WTC11 (cell line): ENCODE data around the gene PDIK1L. TPM values are rescaled to one million over a fixed set of nuclear protein-coding genes. Genes with fewer than 3 reads are reported as not detected.

ENCODE experiments used
- ATAC-seq: fragments of 200-7000 bp; cut with Tn5 transposase; 2 replicates; pipeline ENCODE4 v1.10.0; 2021; ENCODE audit warnings: mild to moderate bottlenecking, moderate library complexity
- CTCF ChIA-PET: fragments of 300-600 bp; sonication (Branson Sonifier 250); formaldehyde crosslinking; loops from one replicate; lab custom pipeline; 2021; ENCODE audit warnings: antibody characterized with exemption; lab: Charles Lee
- POLR2A ChIA-PET: fragments of 350-600 bp; sonication (Branson Sonifier 250); formaldehyde crosslinking; loops from one replicate; lab custom pipeline; 2021; ENCODE audit warnings: antibody characterized with exemption; lab: Charles Lee
- DNase-seq: peaks from one replicate; pipeline ENCODE4 v3.0.0; 2021; ENCODE audit warnings: low spot score
- H3K27ac Mint-ChIP-seq: 2 replicates; pipeline ENCODE4 v1.8.0; 2021; ENCODE audit warnings: mixed read lengths
- H3K27me3 Mint-ChIP-seq: 2 replicates; pipeline ENCODE4 v1.8.0; 2021; ENCODE audit warnings: low read depth, mild to moderate bottlenecking, moderate library complexity, mixed read lengths
- H3K36me3 Mint-ChIP-seq: 2 replicates; pipeline ENCODE4 v1.8.0; 2021; ENCODE audit warnings: mixed read lengths
- H3K4me1 Mint-ChIP-seq: 2 replicates; pipeline ENCODE4 v1.8.0; 2022; ENCODE audit warnings: mixed read lengths
- H3K4me3 Mint-ChIP-seq: 2 replicates; pipeline ENCODE4 v1.8.0; 2021; ENCODE audit warnings: mild to moderate bottlenecking, moderate library complexity, mixed read lengths
- H3K9me3 Mint-ChIP-seq: 2 replicates; pipeline ENCODE4 v1.8.0; 2021; ENCODE audit warnings: mixed read lengths
- CBFB ChIP-seq: sonication (generic); formaldehyde crosslinking; IDR thresholded peaks from 2 replicates; pipeline ENCODE4 v1.8.1; 2022; ENCODE audit warnings: mild to moderate bottlenecking, low read depth, missing genetic modification reagents
- CREM ChIP-seq: sonication (generic); formaldehyde crosslinking; IDR thresholded peaks from 2 replicates; pipeline ENCODE4 v1.8.1; 2022; ENCODE audit warnings: mild to moderate bottlenecking, missing genetic modification reagents, moderate library complexity
- E2F4 ChIP-seq: sonication (generic); formaldehyde crosslinking; IDR thresholded peaks from 2 replicates; pipeline ENCODE4 v1.8.1; 2022; ENCODE audit warnings: low read depth, mild to moderate bottlenecking, moderate library complexity, missing genetic modification reagents, borderline replicate concordance
- E2F5 ChIP-seq: sonication (generic); formaldehyde crosslinking; IDR thresholded peaks from 2 replicates; pipeline ENCODE4 v1.8.1; 2022; ENCODE audit warnings: mild to moderate bottlenecking, moderate library complexity, missing genetic modification reagents
- ETV6 ChIP-seq: sonication (generic); formaldehyde crosslinking; IDR thresholded peaks from 2 replicates; pipeline ENCODE4 v1.8.1; 2022; ENCODE audit warnings: mild to moderate bottlenecking, missing genetic modification reagents
- FOXK1 ChIP-seq: sonication (generic); formaldehyde crosslinking; IDR thresholded peaks from 2 replicates; pipeline ENCODE4 v1.8.0; 2022; ENCODE audit warnings: mild to moderate bottlenecking, moderate library complexity, missing genetic modification reagents
- GABPB1 ChIP-seq: sonication (generic); formaldehyde crosslinking; IDR thresholded peaks from 2 replicates; pipeline ENCODE4 v1.8.1; 2023; ENCODE audit warnings: mild to moderate bottlenecking, missing genetic modification reagents
- GRHL2 ChIP-seq: fragments of 250-450 bp; sonication (Bioruptor Pico); IDR thresholded peaks from 2 replicates; pipeline ENCODE4 v1.8.0; 2022; ENCODE audit warnings: mild to moderate bottlenecking, moderate library complexity; ENCODE audit not compliant: insufficient replicate concordance, severe bottlenecking
- JAZF1 ChIP-seq: fragments of 250-450 bp; sonication (Bioruptor Pico); IDR thresholded peaks from 2 replicates; pipeline ENCODE4 v1.9.0; 2021; ENCODE audit warnings: moderate library complexity, mild to moderate bottlenecking, inconsistent platforms
- MAX ChIP-seq: sonication (generic); formaldehyde crosslinking; IDR thresholded peaks from 2 replicates; pipeline ENCODE4 v1.8.0; 2022; ENCODE audit warnings: mild to moderate bottlenecking, missing genetic modification reagents
- MYBL2 ChIP-seq: sonication (generic); formaldehyde crosslinking; IDR thresholded peaks from 2 replicates; pipeline ENCODE4 v1.8.1; 2023; ENCODE audit warnings: mild to moderate bottlenecking, moderate library complexity, missing genetic modification reagents
- NFE2L1 ChIP-seq: sonication (generic); formaldehyde crosslinking; IDR thresholded peaks from 2 replicates; pipeline ENCODE4 v1.8.1; 2023; ENCODE audit warnings: missing genetic modification reagents
- NFYB ChIP-seq: sonication (generic); formaldehyde crosslinking; conservative IDR thresholded peaks from 2 replicates; pipeline ENCODE4 v1.8.0; 2022; ENCODE audit warnings: low read depth, missing genetic modification reagents
- NR2C2 ChIP-seq: sonication (generic); formaldehyde crosslinking; IDR thresholded peaks from 2 replicates; pipeline ENCODE4 v1.8.0; 2022; ENCODE audit warnings: mild to moderate bottlenecking, missing genetic modification reagents
- SMAD3 ChIP-seq: sonication (generic); formaldehyde crosslinking; IDR thresholded peaks from 2 replicates; pipeline ENCODE4 v1.8.0; 2022; ENCODE audit warnings: missing genetic modification reagents, mild to moderate bottlenecking, borderline replicate concordance
- SP1 ChIP-seq: sonication (generic); formaldehyde crosslinking; conservative IDR thresholded peaks from 2 replicates; pipeline ENCODE4 v1.8.1; 2022; ENCODE audit warnings: missing genetic modification reagents
- TEAD1 ChIP-seq: sonication (generic); formaldehyde crosslinking; IDR thresholded peaks from 2 replicates; pipeline ENCODE4 v1.8.0; 2022; ENCODE audit warnings: mild to moderate bottlenecking, missing genetic modification reagents
- USF1 ChIP-seq: sonication (generic); formaldehyde crosslinking; IDR thresholded peaks from 2 replicates; pipeline ENCODE4 v1.8.0; 2022; ENCODE audit warnings: mild to moderate bottlenecking, missing genetic modification reagents
- ZBTB21 ChIP-seq: sonication (generic); formaldehyde crosslinking; IDR thresholded peaks from 2 replicates; pipeline ENCODE4 v1.8.1; 2023; ENCODE audit warnings: mild to moderate bottlenecking, missing genetic modification reagents, borderline replicate concordance
- ZNF219 ChIP-seq: sonication (generic); formaldehyde crosslinking; IDR thresholded peaks from 2 replicates; pipeline ENCODE4 v1.8.0; 2023; ENCODE audit warnings: missing genetic modification reagents, mild to moderate bottlenecking, borderline replicate concordance
- ZNF396 ChIP-seq: fragments of 250-450 bp; sonication (Bioruptor Pico); IDR thresholded peaks from 2 replicates; pipeline ENCODE4 v1.8.0; 2021; ENCODE audit warnings: mild to moderate bottlenecking, moderate library complexity, borderline replicate concordance
- ZNF532 ChIP-seq: fragments of 250-450 bp; sonication (Bioruptor Pico); IDR thresholded peaks from 2 replicates; pipeline ENCODE4 v1.9.0; 2021; ENCODE audit warnings: mild to moderate bottlenecking, borderline replicate concordance
- total RNA-seq: library from RNA; stranded (reverse); gene quantifications from 3 replicates; pipeline ENCODE4 v1.2.3, GENCODE V29; 2021

PDIK1L gene
- total RNA-seq, 1 experiment from 2014 or later, result 5.5 TPM

- TF ChIP-seq ZNF532 (CRISPR knock-in tag), result no peak
- no peak for TF ChIP-seq NFYB
- no peak for TF ChIP-seq E2F4
- TF ChIP-seq NFE2L1 (CRISPR knock-in tag), result no peak
- TF ChIP-seq ZNF219 (CRISPR knock-in tag), result no peak
- no peak for TF ChIP-seq SMAD3
- TF ChIP-seq TEAD1 (CRISPR knock-in tag), result no peak
- no peak for TF ChIP-seq ETV6 (CRISPR knock-in tag)
- TF ChIP-seq USF1, result no peak
- TF ChIP-seq MYBL2 (CRISPR knock-in tag), result no peak
- TF ChIP-seq GRHL2 (CRISPR knock-in tag), result no peak
Measured at GRCh38 chr1:26163684-26164035, 52.0 kb downstream of the PDIK1L start (continued).

GRCh38 chr1:26164036-26164860 is 52.6 kb downstream of the PDIK1L start:
- Mint-ChIP-seq H3K4me3 (peak overlapping the region; percentile 83), H3K27me3 (peaks cover 67% of the 10 kb centered on the region), H3K27ac (peak overlapping the region; percentile 91), H3K36me3 (no peaks in the 10 kb centered on the region), H3K9me3 (no peaks in the 10 kb centered on the region), H3K4me1 (peaks cover 41% of the 10 kb centered on the region)
- ChIA-PET POLR2A (interaction anchor here (0.6 to 2.9 kb wide), 4 partner anchors 13 to 70 kb away, joined by 3 to 9 read pairs (median 4); partner anchors contain the start of genes CEP85, CNKSR1 and PDIK1L), CTCF (interaction anchor here (0.6 to 2.5 kb wide), 18 partner anchors 8 to 923 kb away, joined by 3 to 15 read pairs (median 6); partner anchors contain the start of genes CATSPER4, CEP85 and CNKSR1)
- peak; percentile 77 for DNase-seq
- ATAC-seq, result peak; percentile 61
- 0 out of 2 replicates have a peak, but pooled peaks have one; percentile 42 for TF ChIP-seq E2F5 (CRISPR knock-in tag)
- TF ChIP-seq USF1, result peak; percentile 87
- 0 out of 2 replicates have a peak, but pooled peaks have one; percentile 2 for TF ChIP-seq MAX (CRISPR knock-in tag)
- TF ChIP-seq FOXK1 (CRISPR knock-in tag), result 0 out of 2 replicates have a peak, but pooled peaks have one; percentile 10
- TF ChIP-seq SP1 (CRISPR knock-in tag), result peak; percentile 69
- TF ChIP-seq GABPB1 (CRISPR knock-in tag), result no peak
- TF ChIP-seq NR2C2 (CRISPR knock-in tag), result no peak
- TF ChIP-seq CREM, result 0 out of 2 replicates have a peak, but pooled peaks have one; percentile 40
- no peak; the same call in 1 of the 2 replicates for TF ChIP-seq ZBTB21 (CRISPR knock-in tag)
- TF ChIP-seq JAZF1 (CRISPR knock-in tag), result no peak
- TF ChIP-seq ZNF532 (CRISPR knock-in tag), result no peak
- no peak for TF ChIP-seq CBFB
- no peak for TF ChIP-seq ZNF396 (CRISPR knock-in tag)
